ENCODE measurements around the gene DHTKD1.
"Not testable (repeated sequence)": the region's sequence is repeated elsewhere in the genome, so short reads cannot be mapped to it uniquely, and the experiment has no call there.

Gene DHTKD1

GRCh38 chr10:12056748-12057147 is 12.0 kb upstream of the DHTKD1 start:
- Histone ChIP-seq H3K27ac (ENCODE audit: low read depth, low read length) (no peak overlapping the region), H2BK15ac (replicated peaks; ENCODE audit: low read depth) (no peak overlapping the region), H2AK5ac (ENCODE audit: low read length) (no peak overlapping the region), H3K23ac (ENCODE audit: low read length) (no peak overlapping the region), H3K4me2 (ENCODE audit: low read length) (no peak overlapping the region), H4K5ac (ENCODE audit: low read length) (no peak overlapping the region), H3K4me1 (ENCODE audit: control insufficient read depth, low read depth, low read length) (no peaks in the 10 kb centered on the region), H3K4me3 (ENCODE audit: low read length) (no peak overlapping the region), H3K79me1 (ENCODE audit: low read length) (no peaks in the 10 kb centered on the region), H3K79me2 (ENCODE audit: control insufficient read depth, insufficient read depth, low read length) (no peaks in the 10 kb centered on the region), H4K8ac (ENCODE audit: low read depth, low read length) (no peak overlapping the region), H2BK5ac (ENCODE audit: low read length) (no peak overlapping the region), H3K27me3 (ENCODE audit: insufficient read depth, low read length, poor library complexity) (no peaks in the 10 kb centered on the region), H3K36me3 (ENCODE audit: control insufficient read depth, insufficient read depth, low read length) (no peaks in the 10 kb centered on the region), H3K9ac (ENCODE audit: low read length) (no peak overlapping the region), H3K18ac (ENCODE audit: low read length) (no peak overlapping the region), H3K56ac (ENCODE audit: low read length) (no peak overlapping the region), H2BK120ac (ENCODE audit: low read depth, low read length) (no peak overlapping the region), H3K4ac (ENCODE audit: low read depth, low read length) (no peak overlapping the region)
- DNase-seq, result no peak
- no CpG with 5 or more reads among the region's 4 CpGs for WGBS (ENCODE audit: extremely low coverage, insufficient coverage, low lambda C conversion rate)

- Histone ChIP-seq H2BK120ac (ENCODE audit: low read depth, low read length) (no peak overlapping the region), H2BK5ac (ENCODE audit: low read length) (no peak overlapping the region), H2AK5ac (ENCODE audit: low read length) (no peak overlapping the region), H4K5ac (ENCODE audit: low read length) (no peak overlapping the region), H3K18ac (ENCODE audit: low read length) (no peak overlapping the region), H3K4me2 (ENCODE audit: low read length) (no peak overlapping the region), H2BK15ac (replicated peaks; ENCODE audit: low read depth) (no peak overlapping the region), H3K56ac (ENCODE audit: low read length) (no peak overlapping the region), H3K4me1 (ENCODE audit: control insufficient read depth, low read depth, low read length) (peaks cover 2% of the 10 kb centered on the region), H3K27ac (ENCODE audit: low read depth, low read length) (no peak overlapping the region), H3K9ac (ENCODE audit: low read length) (no peak overlapping the region), H3K4ac (ENCODE audit: low read depth, low read length) (no peak overlapping the region), H3K23ac (ENCODE audit: low read length) (no peak overlapping the region), H3K4me3 (ENCODE audit: low read length) (no peak overlapping the region), H3K79me2 (ENCODE audit: control insufficient read depth, insufficient read depth, low read length) (no peaks in the 10 kb centered on the region), H3K27me3 (ENCODE audit: insufficient read depth, low read length, poor library complexity) (no peaks in the 10 kb centered on the region), H3K79me1 (ENCODE audit: low read length) (no peaks in the 10 kb centered on the region), H3K36me3 (ENCODE audit: control insufficient read depth, insufficient read depth, low read length) (no peaks in the 10 kb centered on the region), H4K8ac (ENCODE audit: low read depth, low read length) (no peak overlapping the region)
- no CpG with 5 or more reads among the region's 4 CpGs for WGBS (ENCODE audit: extremely low coverage, insufficient coverage, low lambda C conversion rate)
- no peak for DNase-seq
Observed at GRCh38 chr10:12061124-12061523, 7.6 kb upstream of the DHTKD1 start.

- H3K4me2 ChIP-seq (ENCODE audit: low read length), result no peak overlapping the region
- DNase-seq, result no peak
- WGBS (ENCODE audit: extremely low coverage, insufficient coverage, low lambda C conversion rate), result no CpG with 5 or more reads among the region's 14 CpGs
- no peak overlapping the region for H3K9ac ChIP-seq (ENCODE audit: low read length)
- no peak overlapping the region for H3K18ac ChIP-seq (ENCODE audit: low read length)
- peaks cover 2% of the 10 kb centered on the region for H3K4me1 ChIP-seq (ENCODE audit: control insufficient read depth, low read depth, low read length)
- H3K79me2 ChIP-seq (ENCODE audit: control insufficient read depth, insufficient read depth, low read length), result no peaks in the 10 kb centered on the region
- H3K36me3 ChIP-seq (ENCODE audit: control insufficient read depth, insufficient read depth, low read length), result no peaks in the 10 kb centered on the region
- H3K27me3 ChIP-seq (ENCODE audit: insufficient read depth, low read length, poor library complexity), result no peaks in the 10 kb centered on the region
- H3K27ac ChIP-seq (ENCODE audit: low read depth, low read length), result no peak overlapping the region
- H2BK5ac ChIP-seq (ENCODE audit: low read length), result no peak overlapping the region
- no peak overlapping the region for H3K56ac ChIP-seq (ENCODE audit: low read length)
- H2AK5ac ChIP-seq (ENCODE audit: low read length), result no peak overlapping the region
- H2BK120ac ChIP-seq (ENCODE audit: low read depth, low read length), result no peak overlapping the region
- H3K79me1 ChIP-seq (ENCODE audit: low read length), result no peaks in the 10 kb centered on the region
- H3K4ac ChIP-seq (ENCODE audit: low read depth, low read length), result no peak overlapping the region
- H3K4me3 ChIP-seq (ENCODE audit: low read length), result no peak overlapping the region
- H4K8ac ChIP-seq (ENCODE audit: low read depth, low read length), result no peak overlapping the region
- H2BK15ac ChIP-seq (replicated peaks; ENCODE audit: low read depth), result no peak overlapping the region
- no peak overlapping the region for H4K5ac ChIP-seq (ENCODE audit: low read length)
- H3K23ac ChIP-seq (ENCODE audit: low read length), result no peak overlapping the region
Observed at GRCh38 chr10:12062754-12063482, 5.8 kb upstream of the DHTKD1 start.

- H2BK120ac ChIP-seq (ENCODE audit: low read depth, low read length), result no peak overlapping the region
- H3K36me3 ChIP-seq (ENCODE audit: control insufficient read depth, insufficient read depth, low read length), result no peaks in the 10 kb centered on the region
- H3K4me3 ChIP-seq (ENCODE audit: low read length), result no peak overlapping the region
- H3K27ac ChIP-seq (ENCODE audit: low read depth, low read length), result no peak overlapping the region
- H2BK15ac ChIP-seq (replicated peaks; ENCODE audit: low read depth), result no peak overlapping the region
- H3K79me1 ChIP-seq (ENCODE audit: low read length), result no peaks in the 10 kb centered on the region
- H3K27me3 ChIP-seq (ENCODE audit: insufficient read depth, low read length, poor library complexity), result no peaks in the 10 kb centered on the region
- H2AK5ac ChIP-seq (ENCODE audit: low read length), result no peak overlapping the region
- H3K18ac ChIP-seq (ENCODE audit: low read length), result no peak overlapping the region
- H3K23ac ChIP-seq (ENCODE audit: low read length), result no peak overlapping the region
- peaks cover 2% of the 10 kb centered on the region for H3K4me1 ChIP-seq (ENCODE audit: control insufficient read depth, low read depth, low read length)
- H2BK5ac ChIP-seq (ENCODE audit: low read length), result no peak overlapping the region
- WGBS (ENCODE audit: extremely low coverage, insufficient coverage, low lambda C conversion rate), result no CpG with 5 or more reads among the region's 3 CpGs
- no peak overlapping the region for H4K5ac ChIP-seq (ENCODE audit: low read length)
- H3K4me2 ChIP-seq (ENCODE audit: low read length), result no peak overlapping the region
- no peak overlapping the region for H4K8ac ChIP-seq (ENCODE audit: low read depth, low read length)
- DNase-seq, result peak; percentile 70
- H3K79me2 ChIP-seq (ENCODE audit: control insufficient read depth, insufficient read depth, low read length), result no peaks in the 10 kb centered on the region
- H3K56ac ChIP-seq (ENCODE audit: low read length), result no peak overlapping the region
- no peak overlapping the region for H3K4ac ChIP-seq (ENCODE audit: low read depth, low read length)
- H3K9ac ChIP-seq (ENCODE audit: low read length), result no peak overlapping the region
Observed at GRCh38 chr10:12063483-12063818, 5.3 kb upstream of the DHTKD1 start.

GRCh38 chr10:12067336-12067735 is 1.4 kb upstream of the DHTKD1 start:
- no peak overlapping the region for H3K27ac ChIP-seq (ENCODE audit: low read depth, low read length)
- H3K4me1 ChIP-seq (ENCODE audit: control insufficient read depth, low read depth, low read length), result peaks cover 7% of the 10 kb centered on the region
- H3K9ac ChIP-seq (ENCODE audit: low read length), result no peak overlapping the region
- H2BK120ac ChIP-seq (ENCODE audit: low read depth, low read length), result no peak overlapping the region
- no peaks in the 10 kb centered on the region for H3K36me3 ChIP-seq (ENCODE audit: control insufficient read depth, insufficient read depth, low read length)
- H3K56ac ChIP-seq (ENCODE audit: low read length), result no peak overlapping the region
- no peak overlapping the region for H3K4me3 ChIP-seq (ENCODE audit: low read length)
- peaks cover 16% of the 10 kb centered on the region for H3K79me2 ChIP-seq (ENCODE audit: control insufficient read depth, insufficient read depth, low read length)
- WGBS (ENCODE audit: extremely low coverage, insufficient coverage, low lambda C conversion rate), result no CpG with 5 or more reads among the region's 2 CpGs
- H3K4ac ChIP-seq (ENCODE audit: low read depth, low read length), result no peak overlapping the region
- no peak overlapping the region for H3K23ac ChIP-seq (ENCODE audit: low read length)
- no peak overlapping the region for H3K18ac ChIP-seq (ENCODE audit: low read length)
- no peak overlapping the region for H4K8ac ChIP-seq (ENCODE audit: low read depth, low read length)
- H3K27me3 ChIP-seq (ENCODE audit: insufficient read depth, low read length, poor library complexity), result no peaks in the 10 kb centered on the region
- no peak overlapping the region for H4K5ac ChIP-seq (ENCODE audit: low read length)
- no peak overlapping the region for H2BK5ac ChIP-seq (ENCODE audit: low read length)
- peaks cover 2% of the 10 kb centered on the region for H3K79me1 ChIP-seq (ENCODE audit: low read length)
- H2AK5ac ChIP-seq (ENCODE audit: low read length), result no peak overlapping the region
- no peak overlapping the region for H2BK15ac ChIP-seq (replicated peaks; ENCODE audit: low read depth)
- no peak overlapping the region for H3K4me2 ChIP-seq (ENCODE audit: low read length)
- DNase-seq, result no peak

GRCh38 chr10:12071441-12071840 is 2.7 kb downstream of the DHTKD1 start:
- not testable (repeated sequence) for H3K23ac ChIP-seq (ENCODE audit: low read length)

More at GRCh38 chr10:12071441-12071840, 2.7 kb downstream of the DHTKD1 start:
- H3K4me3 ChIP-seq (ENCODE audit: low read length); H2BK5ac ChIP-seq (ENCODE audit: low read length); H2BK120ac ChIP-seq (ENCODE audit: low read depth, low read length); H3K4me1 ChIP-seq (ENCODE audit: control insufficient read depth, low read depth, low read length); H3K4ac ChIP-seq (ENCODE audit: low read depth, low read length); DNase-seq; H3K4me2 ChIP-seq (ENCODE audit: low read length); H3K36me3 ChIP-seq (ENCODE audit: control insufficient read depth, insufficient read depth, low read length); H3K27me3 ChIP-seq (ENCODE audit: insufficient read depth, low read length, poor library complexity); H3K18ac ChIP-seq (ENCODE audit: low read length); H3K56ac ChIP-seq (ENCODE audit: low read length); H2BK15ac ChIP-seq (replicated peaks; ENCODE audit: low read depth); H4K5ac ChIP-seq (ENCODE audit: low read length); H2AK5ac ChIP-seq (ENCODE audit: low read length); H4K8ac ChIP-seq (ENCODE audit: low read depth, low read length); H3K79me1 ChIP-seq (ENCODE audit: low read length); H3K27ac ChIP-seq (ENCODE audit: low read depth, low read length); H3K9ac ChIP-seq (ENCODE audit: low read length): not testable (repeated sequence)
- no CpG with 5 or more reads among the region's 15 CpGs for WGBS (ENCODE audit: extremely low coverage, insufficient coverage, low lambda C conversion rate)
- peaks cover 16% of the 10 kb centered on the region for H3K79me2 ChIP-seq (ENCODE audit: control insufficient read depth, insufficient read depth, low read length)

All from mesendoderm (in vitro differentiated cells).